Measurements from ENCODE around the gene SOD2.

DNA sequence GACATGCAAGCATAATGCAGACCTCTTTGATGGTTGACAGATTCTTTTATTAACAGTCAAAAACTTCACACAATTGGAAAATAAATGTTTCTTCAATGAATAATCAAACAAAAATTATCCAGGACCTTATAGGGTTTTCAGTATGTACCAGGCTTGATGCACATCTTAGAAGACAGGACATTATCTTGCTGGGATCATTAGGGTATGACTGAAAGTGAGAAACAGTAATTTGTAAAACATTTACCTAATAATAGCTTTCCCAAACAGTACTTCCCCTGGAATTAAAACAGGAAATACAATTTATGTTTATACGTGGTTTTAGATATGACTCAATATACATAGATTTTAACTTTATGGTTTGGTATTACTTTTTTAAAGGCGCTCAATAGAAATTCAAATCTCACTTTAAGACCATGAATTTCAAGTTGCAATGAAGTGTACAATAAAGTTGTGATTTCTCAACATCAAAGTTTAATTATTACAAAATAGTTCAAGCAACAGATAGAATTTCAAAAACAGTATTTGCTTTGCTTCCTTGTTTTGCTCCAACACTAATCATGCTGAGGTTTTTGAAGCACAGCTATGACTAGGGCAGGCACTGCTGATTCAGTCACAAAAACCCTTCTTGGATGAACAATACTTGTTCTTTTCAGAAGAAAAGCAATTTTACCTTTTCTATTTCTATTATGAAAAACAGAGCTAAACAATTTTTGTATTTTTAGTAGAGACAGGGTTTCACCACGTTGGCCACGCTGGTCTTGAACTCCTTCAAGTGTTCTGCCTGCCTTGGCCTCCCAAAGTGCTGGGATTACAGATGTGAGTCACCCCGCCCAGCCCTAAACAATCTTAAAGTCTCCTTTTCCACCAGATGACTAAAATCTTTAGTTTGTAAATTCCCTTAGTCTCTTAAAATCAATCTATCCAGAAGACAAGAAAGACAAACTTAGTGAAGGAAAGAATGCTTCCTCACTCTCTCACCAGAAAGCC lies 13.7 kb downstream of the SOD2 start:
- TF ChIP-seq, protein P1, sequence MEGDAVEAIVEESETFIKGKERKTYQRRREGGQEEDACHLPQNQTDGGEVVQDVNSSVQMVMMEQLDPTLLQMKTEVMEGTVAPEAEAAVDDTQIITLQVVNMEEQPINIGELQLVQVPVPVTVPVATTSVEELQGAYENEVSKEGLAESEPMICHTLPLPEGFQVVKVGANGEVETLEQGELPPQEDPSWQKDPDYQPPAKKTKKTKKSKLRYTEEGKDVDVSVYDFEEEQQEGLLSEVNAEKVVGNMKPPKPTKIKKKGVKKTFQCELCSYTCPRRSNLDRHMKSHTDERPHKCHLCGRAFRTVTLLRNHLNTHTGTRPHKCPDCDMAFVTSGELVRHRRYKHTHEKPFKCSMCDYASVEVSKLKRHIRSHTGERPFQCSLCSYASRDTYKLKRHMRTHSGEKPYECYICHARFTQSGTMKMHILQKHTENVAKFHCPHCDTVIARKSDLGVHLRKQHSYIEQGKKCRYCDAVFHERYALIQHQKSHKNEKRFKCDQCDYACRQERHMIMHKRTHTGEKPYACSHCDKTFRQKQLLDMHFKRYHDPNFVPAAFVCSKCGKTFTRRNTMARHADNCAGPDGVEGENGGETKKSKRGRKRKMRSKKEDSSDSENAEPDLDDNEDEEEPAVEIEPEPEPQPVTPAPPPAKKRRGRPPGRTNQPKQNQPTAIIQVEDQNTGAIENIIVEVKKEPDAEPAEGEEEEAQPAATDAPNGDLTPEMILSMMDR (tag by site-specific recombination; IDR thresholded peaks at IDR 0.05), result no peak
- no peak for TF ChIP-seq HOXC10 (CRISPR knock-in tag; IDR thresholded peaks at IDR 0.05)
- TF ChIP-seq OVOL3 (tag by site-specific recombination; IDR thresholded peaks at IDR 0.05), result no peak
- no peak for TF ChIP-seq TCF7L2 (IDR thresholded peaks at IDR 0.05; ENCODE audit: borderline replicate concordance, low read depth, low read length)
- TF ChIP-seq ZNF274 (IDR thresholded peaks at IDR 0.05; ENCODE audit: low read length), result no peak
- TF ChIP-seq ZNF274 (tag by site-specific recombination; IDR thresholded peaks at IDR 0.05; ENCODE audit: borderline replicate concordance), result no peak
- TF ChIP-seq KLF16 (tag by site-specific recombination; IDR thresholded peaks at IDR 0.05), result no peak
- no peak for TF ChIP-seq YY1 (tag by site-specific recombination; IDR thresholded peaks at IDR 0.05)
- TF ChIP-seq ZNF510 (tag by site-specific recombination; IDR thresholded peaks at IDR 0.05; ENCODE audit: insufficient replicate concordance), result no peak
- TF ChIP-seq ZNF138 (tag by site-specific recombination; IDR thresholded peaks at IDR 0.05; ENCODE audit: borderline replicate concordance), result no peak
- no peak for TF ChIP-seq ZNF521 (tag by site-specific recombination; IDR thresholded peaks at IDR 0.05)
